HG03175 (cell line): ENCODE data around the gene GALK2.

Experiments used
- ATAC-seq: cut with Tn5 transposase; IDR thresholded peaks from one replicate; pipeline ENCODE4 v1.9.1; 2021; ENCODE audit warnings: mild to moderate bottlenecking, moderate library complexity; ENCODE audit not compliant: unreplicated experiment

Gene GALK2

GRCh38 chr15:49278751-49279150 lies 108.7 kb downstream of the GALK2 start:
- no peak for ATAC-seq

- ATAC-seq = no peak
These were observed 109.7 kb downstream of the GALK2 start for GRCh38 chr15:49279521-49280456.

- no peak for ATAC-seq
These were observed 112.3 kb downstream of the GALK2 start for GRCh38 chr15:49282366-49282765.

- ATAC-seq = no peak
These were observed 116.8 kb downstream of the GALK2 start for GRCh38 chr15:49286649-49287404.

GRCh38 chr15:49287481-49287880 lies 117.4 kb downstream of the GALK2 start:
- ATAC-seq = no peak

GRCh38 chr15:49288391-49288790 lies 118.3 kb downstream of the GALK2 start:
- ATAC-seq = no peak

GRCh38 chr15:49290191-49290590 lies 120.1 kb downstream of the GALK2 start:
- no peak for ATAC-seq

GRCh38 chr15:49293941-49294340 lies 123.9 kb downstream of the GALK2 start:
- no peak for ATAC-seq

- no peak for ATAC-seq
These were observed 126.2 kb downstream of the GALK2 start for GRCh38 chr15:49296258-49296657.

GRCh38 chr15:49297584-49297983 lies 127.5 kb downstream of the GALK2 start:
- no peak for ATAC-seq

GRCh38 chr15:49300856-49301255 lies 130.8 kb downstream of the GALK2 start:
- no peak for ATAC-seq

- no peak for ATAC-seq
These were observed 131.5 kb downstream of the GALK2 start for GRCh38 chr15:49301562-49301961.

GRCh38 chr15:49303003-49303402 lies 133.0 kb downstream of the GALK2 start:
- no peak for ATAC-seq

GRCh38 chr15:49306551-49306950 lies 136.5 kb downstream of the GALK2 start:
- no peak for ATAC-seq

GRCh38 chr15:49308686-49309085 lies 138.6 kb downstream of the GALK2 start:
- ATAC-seq = no peak

- ATAC-seq = no peak
These were observed 139.8 kb downstream of the GALK2 start for GRCh38 chr15:49309889-49310288.

- no peak for ATAC-seq
These were observed 143.6 kb downstream of the GALK2 start for GRCh38 chr15:49313650-49314049.

GRCh38 chr15:49314716-49315115 lies 144.7 kb downstream of the GALK2 start:
- ATAC-seq = no peak

GRCh38 chr15:49315391-49315823 lies 145.4 kb downstream of the GALK2 start:
- ATAC-seq = no peak

- no peak for ATAC-seq
These were observed 150.3 kb downstream of the GALK2 start for GRCh38 chr15:49320351-49320750.

GRCh38 chr15:49323207-49323606 lies 153.2 kb downstream of the GALK2 start:
- ATAC-seq = no peak

- no peak for ATAC-seq
These were observed 157.9 kb downstream of the GALK2 start for GRCh38 chr15:49327927-49328326.
